MM.1S (cell line): ENCODE results near the gene B3GNT4.

Source experiments
- DNase-seq: peaks from one replicate; pipeline ENCODE4 v3.0.0-alpha.2; 2015
- H2AFZ ChIP-seq: fragments of 300-600 bp; sonication (generic); 2 replicates; pipeline ENCODE4 v1.6.0; 2016; ENCODE audit warnings: antibody characterized with exemption, low read length
- H3F3A ChIP-seq: fragments of 300-600 bp; sonication (generic); 2 replicates; pipeline ENCODE4 v1.6.1; 2016; ENCODE audit warnings: mild to moderate bottlenecking, antibody characterized with exemption, low read length, moderate library complexity, mixed read lengths; ENCODE audit not compliant: insufficient read depth
- H3K27ac ChIP-seq: fragments of 300-600 bp; sonication (generic); 2 replicates; pipeline ENCODE4 v1.5.1; 2016; ENCODE audit warnings: mild to moderate bottlenecking, low read length
- H3K27me3 ChIP-seq: fragments of 300-600 bp; sonication (generic); replicated peaks from 2 replicates; pipeline ENCODE4 v1.6.0; 2016; ENCODE audit warnings: low read length; ENCODE audit not compliant: insufficient read depth
- H3K36me3 ChIP-seq: fragments of 300-600 bp; sonication (generic); replicated peaks from 2 replicates; pipeline ENCODE4 v1.6.1; 2016; ENCODE audit warnings: mild to moderate bottlenecking, low read length, mixed read lengths; ENCODE audit not compliant: insufficient read depth
- H3K4me1 ChIP-seq: fragments of 300-600 bp; sonication (generic); 2 replicates; pipeline ENCODE4 v1.6.1; 2016; ENCODE audit warnings: low read length, mixed read lengths
- H3K4me2 ChIP-seq: fragments of 300-600 bp; sonication (generic); 2 replicates; pipeline ENCODE4 v1.6.0; 2016; ENCODE audit warnings: low read depth, low read length
- H3K4me3 ChIP-seq: fragments of 300-600 bp; sonication (generic); 2 replicates; pipeline ENCODE4 v1.5.1; 2016; ENCODE audit warnings: low read length, mixed read lengths
- H3K79me2 ChIP-seq: fragments of 300-600 bp; sonication (generic); 2 replicates; pipeline ENCODE4 v1.6.1; 2016; ENCODE audit warnings: mixed run types, low read length, mixed read lengths
- H3K9ac ChIP-seq: fragments of 300-600 bp; sonication (generic); 2 replicates; pipeline ENCODE4 v1.6.1; 2016; ENCODE audit warnings: low read length, mixed read lengths
- H3K9me2 ChIP-seq: fragments of 300-600 bp; sonication (generic); replicated peaks from 2 replicates; pipeline ENCODE4 v1.6.1; 2016; ENCODE audit warnings: mild to moderate bottlenecking, low read length, mixed read lengths; ENCODE audit not compliant: insufficient read depth
- H3K9me3 ChIP-seq: fragments of 300-600 bp; sonication (generic); replicated peaks from 2 replicates; pipeline ENCODE4 v1.6.1; 2016; ENCODE audit warnings: mild to moderate bottlenecking, low read length, mixed read lengths; ENCODE audit not compliant: insufficient read depth
- H4K20me1 ChIP-seq: fragments of 300-600 bp; sonication (generic); 2 replicates; pipeline ENCODE4 v1.6.1; 2016; ENCODE audit warnings: mild to moderate bottlenecking, low read length, moderate library complexity, mixed read lengths; ENCODE audit not compliant: insufficient read depth
- EZH2 ChIP-seq: fragments of 300-600 bp; sonication (generic); optimal IDR thresholded peaks from 2 replicates; pipeline ENCODE3; 2017; ENCODE audit warnings: low read depth, mild to moderate bottlenecking, antibody characterized with exemption, low read length, mixed read lengths
- EZH2phosphoT487 ChIP-seq: fragments of 300-600 bp; sonication (generic); IDR thresholded peaks from 2 replicates; pipeline ENCODE4 v1.6.1; 2018; ENCODE audit warnings: antibody characterized with exemption, low read length
- TF ChIP-seq, protein P1 (sequence below): fragments of 300-600 bp; sonication (generic); IDR thresholded peaks from 2 replicates; pipeline ENCODE4 v1.5.1; 2016; ENCODE audit warnings: antibody characterized with exemption, low read length, mixed read lengths

B3GNT4 gene

DNA sequence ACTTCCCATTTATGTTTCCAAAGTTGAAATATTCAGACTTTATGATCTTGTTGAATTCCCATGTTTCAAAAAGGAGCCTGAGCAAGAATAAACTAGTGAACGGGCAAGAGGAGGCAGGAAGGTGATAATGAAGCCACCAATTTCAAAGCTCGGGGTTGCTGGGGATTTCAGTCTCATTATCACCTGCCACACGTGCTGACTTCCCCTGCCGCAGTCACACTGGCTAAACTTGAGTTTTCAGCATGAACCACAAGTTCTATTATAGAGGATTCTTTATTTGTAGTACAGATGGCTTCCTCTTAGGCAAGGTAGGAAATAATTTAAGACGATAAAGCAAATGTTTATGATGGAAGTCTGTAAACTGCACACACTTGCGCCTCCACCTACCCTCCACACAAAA is 40.5 kb downstream of the B3GNT4 start:
- Histone ChIP-seq H3K4me2 (no peak overlapping the region), H3K4me1 (no peaks in the 10 kb centered on the region), H3F3A (no peaks in the 10 kb centered on the region)

DNA sequence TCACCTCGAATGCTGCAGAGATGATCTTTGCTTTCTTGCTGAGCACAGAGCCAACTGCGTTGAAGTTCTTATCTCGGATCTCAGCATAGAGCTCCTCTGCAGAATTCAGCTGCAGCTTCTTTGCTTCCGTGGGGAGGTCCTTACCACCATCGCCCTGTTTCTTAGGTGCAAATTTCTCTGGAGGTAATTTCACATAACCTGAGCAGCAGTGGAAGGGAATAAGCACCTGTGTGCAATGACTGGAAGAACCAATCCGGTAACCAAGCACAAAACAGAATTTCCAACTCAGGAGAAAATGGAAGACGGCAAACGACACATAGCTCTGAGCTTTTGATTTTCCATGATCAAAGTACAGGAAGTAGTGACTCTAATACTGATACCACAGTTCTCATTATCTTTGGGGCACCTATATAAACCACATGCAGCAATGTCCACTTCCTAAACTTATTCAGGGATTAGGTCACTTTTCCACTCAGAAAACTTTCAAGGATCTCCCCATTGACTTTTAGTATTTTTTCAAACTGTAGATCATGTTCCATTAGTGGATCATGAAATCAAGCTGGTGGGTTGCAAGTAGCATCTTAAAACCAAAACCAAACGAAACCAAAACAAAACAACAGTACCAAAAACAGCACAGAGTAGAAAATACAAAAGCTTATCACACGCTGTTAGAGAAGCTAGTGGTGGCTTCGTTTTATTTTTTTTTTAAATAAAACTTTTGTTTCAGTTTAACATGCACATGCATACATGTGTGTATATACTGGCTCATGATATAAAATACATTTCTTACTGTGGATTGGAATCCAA is 41.3 kb downstream of the B3GNT4 start:
- Histone ChIP-seq H2AFZ (no peak overlapping the region), H3K79me2 (no peaks in the 10 kb centered on the region), H4K20me1 (no peaks in the 10 kb centered on the region), H3K36me3 (no peaks in the 10 kb centered on the region), H3K27ac (no peak overlapping the region), H3K4me2 (no peak overlapping the region), H3K4me1 (no peaks in the 10 kb centered on the region), H3K9me2 (no peaks in the 10 kb centered on the region), H3F3A (no peaks in the 10 kb centered on the region), H3K9ac (no peak overlapping the region), H3K9me3 (no peaks in the 10 kb centered on the region), H3K27me3 (no peaks in the 10 kb centered on the region), H3K4me3 (no peak overlapping the region)
- no peak for TF ChIP-seq EZH2phosphoT487
- TF ChIP-seq, protein P1, sequence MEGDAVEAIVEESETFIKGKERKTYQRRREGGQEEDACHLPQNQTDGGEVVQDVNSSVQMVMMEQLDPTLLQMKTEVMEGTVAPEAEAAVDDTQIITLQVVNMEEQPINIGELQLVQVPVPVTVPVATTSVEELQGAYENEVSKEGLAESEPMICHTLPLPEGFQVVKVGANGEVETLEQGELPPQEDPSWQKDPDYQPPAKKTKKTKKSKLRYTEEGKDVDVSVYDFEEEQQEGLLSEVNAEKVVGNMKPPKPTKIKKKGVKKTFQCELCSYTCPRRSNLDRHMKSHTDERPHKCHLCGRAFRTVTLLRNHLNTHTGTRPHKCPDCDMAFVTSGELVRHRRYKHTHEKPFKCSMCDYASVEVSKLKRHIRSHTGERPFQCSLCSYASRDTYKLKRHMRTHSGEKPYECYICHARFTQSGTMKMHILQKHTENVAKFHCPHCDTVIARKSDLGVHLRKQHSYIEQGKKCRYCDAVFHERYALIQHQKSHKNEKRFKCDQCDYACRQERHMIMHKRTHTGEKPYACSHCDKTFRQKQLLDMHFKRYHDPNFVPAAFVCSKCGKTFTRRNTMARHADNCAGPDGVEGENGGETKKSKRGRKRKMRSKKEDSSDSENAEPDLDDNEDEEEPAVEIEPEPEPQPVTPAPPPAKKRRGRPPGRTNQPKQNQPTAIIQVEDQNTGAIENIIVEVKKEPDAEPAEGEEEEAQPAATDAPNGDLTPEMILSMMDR: no peak
- TF ChIP-seq EZH2: no peak
- no peak for DNase-seq

More for the DNA sequence above, 40.5 kb downstream of the B3GNT4 start:
- Histone ChIP-seq H3K79me2 (no peaks in the 10 kb centered on the region), H3K9me3 (no peaks in the 10 kb centered on the region), H3K27ac (no peak overlapping the region), H3K9ac (no peak overlapping the region), H4K20me1 (no peaks in the 10 kb centered on the region), H3K36me3 (no peaks in the 10 kb centered on the region), H3K9me2 (no peaks in the 10 kb centered on the region), H2AFZ (no peak overlapping the region), H3K4me3 (no peak overlapping the region), H3K27me3 (no peaks in the 10 kb centered on the region)
- no peak for DNase-seq
- TF ChIP-seq, protein P1: no peak
- no peak for TF ChIP-seq EZH2phosphoT487
- TF ChIP-seq EZH2: no peak

DNA sequence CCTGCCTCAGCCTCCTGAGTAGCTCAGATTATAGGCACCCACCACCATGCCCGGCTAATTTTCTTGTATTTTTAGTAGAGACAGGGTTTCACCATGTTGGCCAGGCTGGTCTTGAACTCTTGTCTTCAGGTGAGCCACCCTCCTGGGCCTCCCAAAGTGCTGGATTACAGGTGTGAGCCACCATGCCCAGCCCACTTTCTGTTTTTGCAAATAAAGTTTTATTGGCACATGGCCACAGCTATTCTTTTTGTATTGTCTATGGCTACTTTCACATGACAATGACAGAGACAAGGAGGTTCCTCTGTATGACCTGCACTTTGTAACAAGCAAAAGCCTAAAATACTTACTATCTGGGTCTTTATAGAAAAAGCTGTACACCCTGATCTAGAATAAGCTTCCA is 42.0 kb downstream of the B3GNT4 start:
- no peaks in the 10 kb centered on the region for H3K79me2 ChIP-seq

More for the DNA sequence above, 42.0 kb downstream of the B3GNT4 start:
- DNase-seq: no peak
- Histone ChIP-seq H3K4me1 (no peaks in the 10 kb centered on the region), H3K9me3 (no peaks in the 10 kb centered on the region), H2AFZ (no peak overlapping the region), H3K36me3 (no peaks in the 10 kb centered on the region), H3K9me2 (no peaks in the 10 kb centered on the region), H3K27me3 (no peaks in the 10 kb centered on the region), H3K27ac (no peak overlapping the region), H3K4me3 (no peak overlapping the region), H4K20me1 (no peaks in the 10 kb centered on the region), H3K9ac (no peak overlapping the region), H3F3A (no peaks in the 10 kb centered on the region), H3K4me2 (no peak overlapping the region)
- TF ChIP-seq, protein P1: no peak
- TF ChIP-seq EZH2phosphoT487 (no peak), EZH2 (no peak)
